WTC11 (cell line): Measurements from ENCODE around the gene HCFC2. TPM values are rescaled to one million over a fixed set of nuclear protein-coding genes. Genes with fewer than 3 reads are reported as not detected.

Experiments used
- ATAC-seq: fragments of 200-7000 bp; cut with Tn5 transposase; 2 replicates; pipeline ENCODE4 v1.10.0; 2021; ENCODE audit warnings: mild to moderate bottlenecking, moderate library complexity
- CTCF ChIA-PET: fragments of 300-600 bp; sonication (Branson Sonifier 250); formaldehyde crosslinking; loops from one replicate; lab custom pipeline; 2021; ENCODE audit warnings: antibody characterized with exemption; lab: Charles Lee
- POLR2A ChIA-PET: fragments of 350-600 bp; sonication (Branson Sonifier 250); formaldehyde crosslinking; loops from one replicate; lab custom pipeline; 2021; ENCODE audit warnings: antibody characterized with exemption; lab: Charles Lee
- DNase-seq: peaks from one replicate; pipeline ENCODE4 v3.0.0; 2021; ENCODE audit warnings: low spot score
- H3K27ac Mint-ChIP-seq: 2 replicates; pipeline ENCODE4 v1.8.0; 2021; ENCODE audit warnings: mixed read lengths
- H3K27me3 Mint-ChIP-seq: 2 replicates; pipeline ENCODE4 v1.8.0; 2021; ENCODE audit warnings: low read depth, mild to moderate bottlenecking, moderate library complexity, mixed read lengths
- H3K36me3 Mint-ChIP-seq: 2 replicates; pipeline ENCODE4 v1.8.0; 2021; ENCODE audit warnings: mixed read lengths
- H3K4me1 Mint-ChIP-seq: 2 replicates; pipeline ENCODE4 v1.8.0; 2022; ENCODE audit warnings: mixed read lengths
- H3K4me3 Mint-ChIP-seq: 2 replicates; pipeline ENCODE4 v1.8.0; 2021; ENCODE audit warnings: mild to moderate bottlenecking, moderate library complexity, mixed read lengths
- H3K9me3 Mint-ChIP-seq: 2 replicates; pipeline ENCODE4 v1.8.0; 2021; ENCODE audit warnings: mixed read lengths
- AFF4 ChIP-seq: sonication (generic); formaldehyde crosslinking; IDR thresholded peaks from 2 replicates; pipeline ENCODE4 v1.8.1; 2023; ENCODE audit warnings: mild to moderate bottlenecking, missing genetic modification reagents, borderline replicate concordance
- ESRRA ChIP-seq: sonication (generic); formaldehyde crosslinking; IDR thresholded peaks from 2 replicates; pipeline ENCODE4 v1.8.1; 2022; ENCODE audit warnings: mild to moderate bottlenecking, missing genetic modification reagents, borderline replicate concordance
- FOXJ3 ChIP-seq: sonication (generic); formaldehyde crosslinking; IDR thresholded peaks from 2 replicates; pipeline ENCODE4 v1.9.0; 2021; ENCODE audit warnings: missing genetic modification reagents, mild to moderate bottlenecking, borderline replicate concordance
- GABPB1 ChIP-seq: sonication (generic); formaldehyde crosslinking; IDR thresholded peaks from 2 replicates; pipeline ENCODE4 v1.8.1; 2023; ENCODE audit warnings: mild to moderate bottlenecking, missing genetic modification reagents
- HMGA2 ChIP-seq: fragments of 250-450 bp; sonication (Bioruptor Pico); IDR thresholded peaks from 2 replicates; pipeline ENCODE4 v1.4.0; 2021; ENCODE audit warnings: mild to moderate bottlenecking, moderate library complexity
- JUN ChIP-seq: sonication (generic); formaldehyde crosslinking; IDR thresholded peaks from 2 replicates; pipeline ENCODE4 v1.8.0; 2023; ENCODE audit warnings: mild to moderate bottlenecking, missing genetic modification reagents
- KAT7 ChIP-seq: sonication (generic); formaldehyde crosslinking; IDR thresholded peaks from 2 replicates; pipeline ENCODE4 v1.8.1; 2023; ENCODE audit warnings: missing genetic modification reagents, mild to moderate bottlenecking, borderline replicate concordance
- MYBL2 ChIP-seq: sonication (generic); formaldehyde crosslinking; IDR thresholded peaks from 2 replicates; pipeline ENCODE4 v1.8.1; 2023; ENCODE audit warnings: mild to moderate bottlenecking, moderate library complexity, missing genetic modification reagents
- NFYB ChIP-seq: sonication (generic); formaldehyde crosslinking; conservative IDR thresholded peaks from 2 replicates; pipeline ENCODE4 v1.8.0; 2022; ENCODE audit warnings: low read depth, missing genetic modification reagents
- NR2C2 ChIP-seq: sonication (generic); formaldehyde crosslinking; IDR thresholded peaks from 2 replicates; pipeline ENCODE4 v1.8.0; 2022; ENCODE audit warnings: mild to moderate bottlenecking, missing genetic modification reagents
- OVOL2 ChIP-seq: fragments of 250-450 bp; sonication (Bioruptor Pico); IDR thresholded peaks from 2 replicates; pipeline ENCODE4 v1.9.0; 2021; ENCODE audit warnings: mild to moderate bottlenecking, borderline replicate concordance
- PRDM15 ChIP-seq: sonication (generic); formaldehyde crosslinking; IDR thresholded peaks from 2 replicates; pipeline ENCODE4 v1.8.0; 2022; ENCODE audit warnings: missing genetic modification reagents
- PRRX2 ChIP-seq: fragments of 250-450 bp; sonication (Bioruptor Pico); IDR thresholded peaks from 2 replicates; pipeline ENCODE4 v1.8.0; 2021; ENCODE audit warnings: mild to moderate bottlenecking
- RORB ChIP-seq: fragments of 250-450 bp; sonication (Bioruptor Pico); IDR thresholded peaks from 2 replicates; pipeline ENCODE4 v1.9.0; 2021; ENCODE audit warnings: mild to moderate bottlenecking
- SMAD3 ChIP-seq: sonication (generic); formaldehyde crosslinking; IDR thresholded peaks from 2 replicates; pipeline ENCODE4 v1.8.0; 2022; ENCODE audit warnings: missing genetic modification reagents, mild to moderate bottlenecking, borderline replicate concordance
- ZNF263 ChIP-seq: sonication (generic); formaldehyde crosslinking; IDR thresholded peaks from 2 replicates; pipeline ENCODE4 v1.8.1; 2022; ENCODE audit warnings: low read depth, mild to moderate bottlenecking, moderate library complexity, missing genetic modification reagents
- ZNF396 ChIP-seq: fragments of 250-450 bp; sonication (Bioruptor Pico); IDR thresholded peaks from 2 replicates; pipeline ENCODE4 v1.8.0; 2021; ENCODE audit warnings: mild to moderate bottlenecking, moderate library complexity, borderline replicate concordance
- total RNA-seq: library from RNA; stranded (reverse); gene quantifications from 3 replicates; pipeline ENCODE4 v1.2.3, GENCODE V29; 2021
- TF ChIP-seq, protein P1 (sequence below): sonication (generic); formaldehyde crosslinking; IDR thresholded peaks from 2 replicates; pipeline ENCODE4 v1.8.0; 2022; ENCODE audit warnings: mild to moderate bottlenecking, missing genetic modification reagents
- TF ChIP-seq, protein P2 (sequence below): sonication (generic); formaldehyde crosslinking; IDR thresholded peaks from 2 replicates; pipeline ENCODE4 v1.8.0; 2023; ENCODE audit warnings: missing genetic modification reagents

Gene HCFC2
- total RNA-seq, 1 experiment from 2014 or later: 1.6 TPM

- no peak for TF ChIP-seq NFYB (CRISPR knock-in tag)
- TF ChIP-seq MYBL2 (CRISPR knock-in tag): no peak
- TF ChIP-seq PRRX2 (CRISPR knock-in tag): no peak
- no peak for TF ChIP-seq RORB
- no peak for TF ChIP-seq FOXJ3 (CRISPR knock-in tag)
- TF ChIP-seq, protein P1, sequence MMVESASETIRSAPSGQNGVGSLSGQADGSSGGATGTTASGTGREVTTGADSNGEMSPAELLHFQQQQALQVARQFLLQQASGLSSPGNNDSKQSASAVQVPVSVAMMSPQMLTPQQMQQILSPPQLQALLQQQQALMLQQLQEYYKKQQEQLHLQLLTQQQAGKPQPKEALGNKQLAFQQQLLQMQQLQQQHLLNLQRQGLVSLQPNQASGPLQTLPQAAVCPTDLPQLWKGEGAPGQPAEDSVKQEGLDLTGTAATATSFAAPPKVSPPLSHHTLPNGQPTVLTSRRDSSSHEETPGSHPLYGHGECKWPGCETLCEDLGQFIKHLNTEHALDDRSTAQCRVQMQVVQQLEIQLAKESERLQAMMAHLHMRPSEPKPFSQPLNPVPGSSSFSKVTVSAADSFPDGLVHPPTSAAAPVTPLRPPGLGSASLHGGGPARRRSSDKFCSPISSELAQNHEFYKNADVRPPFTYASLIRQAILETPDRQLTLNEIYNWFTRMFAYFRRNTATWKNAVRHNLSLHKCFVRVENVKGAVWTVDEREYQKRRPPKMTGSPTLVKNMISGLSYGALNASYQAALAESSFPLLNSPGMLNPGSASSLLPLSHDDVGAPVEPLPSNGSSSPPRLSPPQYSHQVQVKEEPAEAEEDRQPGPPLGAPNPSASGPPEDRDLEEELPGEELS (CRISPR knock-in tag): no peak
- no peak for TF ChIP-seq SMAD3 (CRISPR knock-in tag)
- no peak for TF ChIP-seq HMGA2
- TF ChIP-seq, protein P2, sequence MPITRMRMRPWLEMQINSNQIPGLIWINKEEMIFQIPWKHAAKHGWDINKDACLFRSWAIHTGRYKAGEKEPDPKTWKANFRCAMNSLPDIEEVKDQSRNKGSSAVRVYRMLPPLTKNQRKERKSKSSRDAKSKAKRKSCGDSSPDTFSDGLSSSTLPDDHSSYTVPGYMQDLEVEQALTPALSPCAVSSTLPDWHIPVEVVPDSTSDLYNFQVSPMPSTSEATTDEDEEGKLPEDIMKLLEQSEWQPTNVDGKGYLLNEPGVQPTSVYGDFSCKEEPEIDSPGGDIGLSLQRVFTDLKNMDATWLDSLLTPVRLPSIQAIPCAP (CRISPR knock-in tag): no peak
- TF ChIP-seq AFF4 (CRISPR knock-in tag): no peak
- TF ChIP-seq ZNF263 (CRISPR knock-in tag): no peak
Measured at GRCh38 chr12:104079024-104079423, 14.7 kb downstream of the HCFC2 start (continued).

- Mint-ChIP-seq H3K4me3 (no peak overlapping the region), H3K27me3 (no peaks in the 10 kb centered on the region; the same call in 1 of the 2 replicates), H3K4me1 (no peaks in the 10 kb centered on the region), H3K9me3 (no peaks in the 10 kb centered on the region), H3K36me3 (no peaks in the 10 kb centered on the region), H3K27ac (no peak overlapping the region)
- DNase-seq (no peak), ATAC-seq (no peak)
- ChIA-PET CTCF (interaction anchor here (2.0 kb wide), 1 partner anchor 28 kb away, joined by 5 read pairs; no protein-coding TSS in a partner anchor), POLR2A (no interaction called here)
- no peak for TF ChIP-seq PRDM15 (CRISPR knock-in tag)
- no peak for TF ChIP-seq JUN
- TF ChIP-seq ESRRA: no peak
- no peak for TF ChIP-seq KAT7 (CRISPR knock-in tag)
- no peak for TF ChIP-seq ZNF396 (CRISPR knock-in tag)
- no peak for TF ChIP-seq GABPB1
- no peak for TF ChIP-seq NR2C2 (CRISPR knock-in tag)
- TF ChIP-seq OVOL2 (CRISPR knock-in tag): no peak
Measured at GRCh38 chr12:104080764-104081163, 16.4 kb downstream of the HCFC2 start.
